NB4 (cell line): Measurements from ENCODE around the gene INPP5D.

Experiments
- MAX ChIP-seq: IDR thresholded peaks from 2 replicates; pipeline ENCODE4 v1.6.1; 2011; ENCODE audit warnings: low read depth, low read length
- MYC ChIP-seq: IDR thresholded peaks from 2 replicates; pipeline ENCODE4 v1.6.1; 2011; ENCODE audit warnings: low read depth, low read length
- POLR2A ChIP-seq: IDR thresholded peaks from 2 replicates; pipeline ENCODE4 v1.6.1; 2011; ENCODE audit warnings: mild to moderate bottlenecking; ENCODE audit not compliant: insufficient read length; ENCODE audit errors: extremely low read depth
- TF ChIP-seq, protein P1 (sequence below): IDR thresholded peaks from one replicate; pipeline ENCODE4 v1.5.1; 2012; ENCODE audit warnings: low read depth, low read length

- TF ChIP-seq, protein P1, sequence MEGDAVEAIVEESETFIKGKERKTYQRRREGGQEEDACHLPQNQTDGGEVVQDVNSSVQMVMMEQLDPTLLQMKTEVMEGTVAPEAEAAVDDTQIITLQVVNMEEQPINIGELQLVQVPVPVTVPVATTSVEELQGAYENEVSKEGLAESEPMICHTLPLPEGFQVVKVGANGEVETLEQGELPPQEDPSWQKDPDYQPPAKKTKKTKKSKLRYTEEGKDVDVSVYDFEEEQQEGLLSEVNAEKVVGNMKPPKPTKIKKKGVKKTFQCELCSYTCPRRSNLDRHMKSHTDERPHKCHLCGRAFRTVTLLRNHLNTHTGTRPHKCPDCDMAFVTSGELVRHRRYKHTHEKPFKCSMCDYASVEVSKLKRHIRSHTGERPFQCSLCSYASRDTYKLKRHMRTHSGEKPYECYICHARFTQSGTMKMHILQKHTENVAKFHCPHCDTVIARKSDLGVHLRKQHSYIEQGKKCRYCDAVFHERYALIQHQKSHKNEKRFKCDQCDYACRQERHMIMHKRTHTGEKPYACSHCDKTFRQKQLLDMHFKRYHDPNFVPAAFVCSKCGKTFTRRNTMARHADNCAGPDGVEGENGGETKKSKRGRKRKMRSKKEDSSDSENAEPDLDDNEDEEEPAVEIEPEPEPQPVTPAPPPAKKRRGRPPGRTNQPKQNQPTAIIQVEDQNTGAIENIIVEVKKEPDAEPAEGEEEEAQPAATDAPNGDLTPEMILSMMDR: peak; percentile 95
- TF ChIP-seq POLR2A: no peak
- no peak for TF ChIP-seq MAX
- TF ChIP-seq MYC: no peak
Measured at GRCh38 chr2:233053928-233054784, 6.0 kb upstream of the INPP5D start.
